Loucy (cell line): Measurements from ENCODE around the gene ALDOA.

Experiments used
- H2AFZ ChIP-seq: fragments of 200-600 bp; sonication (generic); 2 replicates; pipeline ENCODE4 v1.6.0; 2016; ENCODE audit warnings: antibody characterized with exemption, mild to moderate bottlenecking, low read length, moderate library complexity
- H3F3A ChIP-seq: fragments of 200-600 bp; 2 replicates; pipeline ENCODE4 v1.6.0; 2016; ENCODE audit warnings: antibody characterized with exemption, low read depth, mild to moderate bottlenecking
- H3K27me3 ChIP-seq: fragments of 200-600 bp; sonication (generic); 2 replicates; pipeline ENCODE4 v1.6.1; 2014; ENCODE audit warnings: low read length, mild to moderate bottlenecking; ENCODE audit not compliant: insufficient read depth, poor library complexity, severe bottlenecking
- H3K36me3 ChIP-seq: fragments of 200-600 bp; sonication (generic); 2 replicates; pipeline ENCODE4 v1.6.1; 2016; ENCODE audit warnings: low read length; ENCODE audit not compliant: insufficient read depth
- H3K4me1 ChIP-seq: fragments of 200-600 bp; sonication (generic); 2 replicates; pipeline ENCODE4 v1.5.1; 2014; ENCODE audit warnings: low read length, mild to moderate bottlenecking; ENCODE audit not compliant: insufficient read depth, poor library complexity, severe bottlenecking
- H3K4me2 ChIP-seq: fragments of 200-600 bp; sonication (generic); 2 replicates; pipeline ENCODE4 v1.6.0; 2014; ENCODE audit warnings: antibody characterized with exemption, low read length, low read depth, mild to moderate bottlenecking; ENCODE audit not compliant: poor library complexity, severe bottlenecking
- H3K4me3 ChIP-seq: fragments of 200-600 bp; sonication (generic); 2 replicates; pipeline ENCODE4 v1.5.1; 2014; ENCODE audit warnings: low read length, mild to moderate bottlenecking, mixed read lengths; ENCODE audit not compliant: poor library complexity, severe bottlenecking
- H3K79me2 ChIP-seq: fragments of 200-600 bp; sonication (generic); 2 replicates; pipeline ENCODE4 v1.6.1; 2014; ENCODE audit warnings: low read length; ENCODE audit not compliant: insufficient read depth
- H3K9ac ChIP-seq: fragments of 200-600 bp; sonication (generic); 2 replicates; pipeline ENCODE4 v1.6.0; 2014; ENCODE audit warnings: mild to moderate bottlenecking, low read depth, low read length, moderate library complexity; ENCODE audit not compliant: poor library complexity, severe bottlenecking
- H3K9me2 ChIP-seq: fragments of 200-600 bp; sonication (generic); replicated peaks from 2 replicates; pipeline ENCODE4 v1.6.1; 2016; ENCODE audit warnings: low read depth, low read length, mixed read lengths
- H3K9me3 ChIP-seq: fragments of 200-600 bp; sonication (generic); 2 replicates; pipeline ENCODE4 v1.6.1; 2014; ENCODE audit warnings: mild to moderate bottlenecking, antibody characterized with exemption, low read length, low read depth; ENCODE audit not compliant: insufficient read depth
- H4K20me1 ChIP-seq: fragments of 200-600 bp; sonication (generic); 2 replicates; pipeline ENCODE4 v1.6.0; 2014; ENCODE audit warnings: antibody characterized with exemption, low read length, mild to moderate bottlenecking; ENCODE audit not compliant: insufficient read depth, poor library complexity, severe bottlenecking
- CTCF ChIP-seq: fragments of 200-600 bp; sonication (generic); conservative IDR thresholded peaks from 2 replicates; pipeline ENCODE4 v1.5.1; 2014; ENCODE audit warnings: mild to moderate bottlenecking, antibody characterized with exemption, low read length
- EZH2phosphoT487 ChIP-seq: fragments of 200-600 bp; IDR thresholded peaks from 2 replicates; pipeline ENCODE4 v1.6.1; 2018; ENCODE audit warnings: antibody characterized with exemption, mild to moderate bottlenecking, moderate library complexity, borderline replicate concordance

The ALDOA gene

GRCh38 chr16:30041841-30042240 is 23.7 kb upstream of the ALDOA start:
- no peak overlapping the region for H3K4me2 ChIP-seq
- H3K36me3 ChIP-seq = no peaks in the 10 kb centered on the region
- TF ChIP-seq CTCF = no peak; the same call in none of the 2 replicates
- no peak for TF ChIP-seq EZH2phosphoT487
- no peak overlapping the region for H2AFZ ChIP-seq
- H3K9me3 ChIP-seq = no peaks in the 10 kb centered on the region
- H3K79me2 ChIP-seq = no peaks in the 10 kb centered on the region
- no peaks in the 10 kb centered on the region for H3K9me2 ChIP-seq
- no peaks in the 10 kb centered on the region for H3K27me3 ChIP-seq
- H3K4me1 ChIP-seq = no peaks in the 10 kb centered on the region
- no peaks in the 10 kb centered on the region for H4K20me1 ChIP-seq
- no peak overlapping the region for H3K4me3 ChIP-seq
- no peak overlapping the region for H3K9ac ChIP-seq
- H3F3A ChIP-seq = no peaks in the 10 kb centered on the region

- no peaks in the 10 kb centered on the region for H3K9me3 ChIP-seq
- no peaks in the 10 kb centered on the region for H3F3A ChIP-seq
- no peaks in the 10 kb centered on the region for H4K20me1 ChIP-seq
- H3K79me2 ChIP-seq = no peaks in the 10 kb centered on the region
- H3K9me2 ChIP-seq = no peaks in the 10 kb centered on the region
- H3K4me1 ChIP-seq = no peaks in the 10 kb centered on the region
- no peak overlapping the region for H2AFZ ChIP-seq
- TF ChIP-seq CTCF (no peak), EZH2phosphoT487 (no peak)
- H3K27me3 ChIP-seq = no peaks in the 10 kb centered on the region
- no peak overlapping the region for H3K9ac ChIP-seq
- H3K36me3 ChIP-seq = no peaks in the 10 kb centered on the region
- no peak overlapping the region for H3K4me3 ChIP-seq
- no peak overlapping the region for H3K4me2 ChIP-seq
Observed at GRCh38 chr16:30046178-30046577, 19.4 kb upstream of the ALDOA start.

DNA sequence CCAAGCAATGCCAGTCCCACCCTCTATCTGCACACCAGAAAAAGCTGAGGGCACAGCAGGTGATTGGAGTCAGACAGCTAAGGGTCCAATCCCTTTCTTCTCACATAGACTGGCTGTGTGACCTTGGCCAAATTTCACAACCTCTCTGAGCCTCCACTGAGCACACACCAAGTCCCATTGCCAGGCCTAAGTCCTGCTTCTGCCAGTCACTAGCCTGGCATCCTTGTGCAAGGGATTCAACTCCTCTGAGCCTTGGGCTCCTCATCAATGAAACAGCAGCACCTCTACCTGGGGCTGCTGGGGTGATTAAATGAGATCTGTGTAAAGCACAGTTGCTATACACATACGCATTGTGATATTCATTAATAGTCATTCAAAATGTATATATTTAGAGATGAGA is 19.0 kb upstream of the ALDOA start:
- Histone ChIP-seq H3K4me2 (no peak overlapping the region), H3K36me3 (no peaks in the 10 kb centered on the region), H3K79me2 (peaks cover 2% of the 10 kb centered on the region), H3K9me3 (no peaks in the 10 kb centered on the region), H3K9ac (no peak overlapping the region), H3K9me2 (no peaks in the 10 kb centered on the region), H3F3A (no peaks in the 10 kb centered on the region), H4K20me1 (no peaks in the 10 kb centered on the region), H3K4me1 (peaks cover 4% of the 10 kb centered on the region), H2AFZ (no peak overlapping the region), H3K27me3 (no peaks in the 10 kb centered on the region), H3K4me3 (no peak overlapping the region)
- no peak for TF ChIP-seq CTCF
